Esophagus (tissue), 2 donors: ENCODE measurements around the gene PPP1CA. TPM values are rescaled to one million over a fixed set of nuclear protein-coding genes. Genes with fewer than 3 reads are reported as not detected.
A peak's percentile ranks its signal among the peaks of the same experiment; 100 is the strongest.

ENCODE experiments used
- H3K27ac ChIP-seq, 2 donors: one replicate each; pipeline ENCODE4 v1.5.1; 2013; ENCODE audit warnings: low read depth in 2 of 2, mild to moderate bottlenecking in 2 of 2, inconsistent platforms in 1 of 2, low read length in 1 of 2, moderate library complexity in 1 of 2
- H3K27me3 ChIP-seq, 2 donors: one replicate each; pipeline ENCODE4 v1.6.1; 2013; ENCODE audit warnings: low read length in 2 of 2, control low read depth in 1 of 2, mild to moderate bottlenecking in 1 of 2; ENCODE audit not compliant: insufficient read depth in 2 of 2, control insufficient read depth in 1 of 2
- H3K36me3 ChIP-seq, 2 donors: one replicate each; pipeline ENCODE4 v1.6.1; 2013; ENCODE audit warnings: low read length in 1 of 2; ENCODE audit not compliant: control insufficient read depth in 2 of 2, insufficient read depth in 2 of 2
- H3K4me1 ChIP-seq, 2 donors: one replicate each; pipeline ENCODE4 v1.6.1; 2013; ENCODE audit warnings: low read length in 1 of 2; ENCODE audit not compliant: control insufficient read depth in 2 of 2, insufficient read depth in 2 of 2
- H3K4me3 ChIP-seq, 2 donors: one replicate each; pipeline ENCODE4 v1.5.1; 2013; ENCODE audit warnings: low read length in 2 of 2, mild to moderate bottlenecking in 2 of 2, low read depth in 1 of 2, moderate library complexity in 1 of 2
- H3K9me3 ChIP-seq, 2 donors: one replicate each; pipeline ENCODE4 v1.6.1; 2013; ENCODE audit warnings: mild to moderate bottlenecking in 2 of 2, low read depth in 1 of 2, low read length in 1 of 2, moderate library complexity in 1 of 2; ENCODE audit not compliant: control insufficient read depth in 2 of 2, insufficient read depth in 1 of 2
- WGBS, 2 donors: extraction: QIAGEN DNeasy Blood & Tissue Kit; methylation state at CpG; one replicate each; pipeline ENCODE4 v1.1.7; 2013; 5-methylcytosine and 5-hydroxymethylcytosine counted together
- polyA plus RNA-seq, 2 donors: library from polyadenylated mRNA; stranded (reverse); fragments of 200-250 nt; gene quantifications; one replicate each; pipeline ENCODE4 v1.2.3, GENCODE V29; 2013
- donor health status: healthy with polysubstance abuse.
- donor health status: Bipolar disorder and iron deficiency.

Gene PPP1CA
- polyA plus RNA-seq, 2 donors, result 105 to 149 TPM

DNA sequence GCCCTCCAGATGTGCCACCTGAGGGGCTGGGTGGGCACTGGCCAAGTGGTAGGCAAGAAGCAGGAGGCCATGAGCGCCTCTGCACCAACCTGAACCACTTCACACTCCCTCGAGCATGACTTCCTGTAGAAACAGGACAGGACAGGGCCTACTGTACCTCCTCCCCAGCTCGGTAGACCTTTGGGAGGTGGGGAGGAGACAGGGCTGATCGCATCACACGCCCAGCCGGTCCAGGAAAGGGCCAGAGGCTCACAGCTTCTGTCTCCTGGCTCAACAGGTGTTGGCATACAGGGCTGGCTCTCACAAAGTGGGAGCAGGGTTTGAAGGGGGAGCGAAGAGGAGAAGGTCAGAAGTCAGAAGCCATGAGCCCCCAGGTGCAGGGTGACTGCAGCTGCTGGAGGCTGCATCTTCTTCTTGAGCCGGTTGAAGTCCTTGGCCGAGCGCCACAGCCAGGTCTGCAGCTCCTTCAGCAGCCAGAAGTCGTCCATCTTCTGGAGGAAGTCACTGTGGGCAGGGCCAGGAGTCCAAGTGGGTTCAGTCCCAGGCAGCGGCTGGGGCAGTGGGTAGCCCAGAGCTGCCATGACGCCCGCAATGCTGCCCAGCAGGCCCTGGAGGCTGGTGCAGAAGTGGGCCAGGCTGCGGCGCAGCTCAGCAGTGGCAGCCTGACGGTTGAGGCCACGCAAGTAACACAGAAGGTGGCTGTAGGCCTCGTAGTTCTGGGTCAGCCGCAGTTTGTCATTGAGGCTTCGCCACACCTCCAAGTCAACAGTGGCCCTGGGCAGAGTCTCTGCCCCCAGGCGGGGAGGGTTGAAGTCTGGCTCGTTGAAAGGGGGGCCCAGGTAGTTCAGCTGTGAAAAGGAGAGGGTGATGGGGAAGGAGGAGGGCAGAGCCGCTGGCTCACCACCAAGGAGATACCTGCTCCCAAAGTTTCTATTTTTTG, 36.6 kb downstream of the PPP1CA start:
- no peaks in the 10 kb centered on the region for H3K9me3 ChIP-seq
- WGBS, 2 donors, result 82 to 85% methylated on average over 24 of the region's 24 CpGs
- no peaks in the 10 kb centered on the region for H3K27me3 ChIP-seq
- H3K4me1 ChIP-seq, result peaks cover 3 to 27% of the 10 kb centered on the region in 2 donors
- no peaks in the 10 kb centered on the region for H3K36me3 ChIP-seq
- peak overlapping the region in 1 of 2 donors; percentile 68 for H3K27ac ChIP-seq
- no peak overlapping the region for H3K4me3 ChIP-seq

GRCh38 chr11:67364169-67364568, 37.5 kb downstream of the PPP1CA start:
- Histone ChIP-seq H3K9me3 (no peaks in the 10 kb centered on the region), H3K36me3 (no peaks in the 10 kb centered on the region), H3K4me3 (no peak overlapping the region), H3K27me3 (no peaks in the 10 kb centered on the region), H3K4me1 (peaks cover 3 to 23% of the 10 kb centered on the region in 2 donors), H3K27ac (no peak overlapping the region)
- 83 to 84% methylated on average over 3 of the region's 3 CpGs for WGBS, 2 donors

- Histone ChIP-seq H3K27me3 (no peaks in the 10 kb centered on the region), H3K27ac (no peak overlapping the region), H3K9me3 (no peaks in the 10 kb centered on the region), H3K4me1 (peaks cover 2 to 21% of the 10 kb centered on the region in 2 donors), H3K36me3 (no peaks in the 10 kb centered on the region), H3K4me3 (no peak overlapping the region)
- WGBS, 2 donors, result 74 to 76% methylated on average over 12 of the region's 12 CpGs
Measured at GRCh38 chr11:67357831-67358670, 43.6 kb downstream of the PPP1CA start.

DNA sequence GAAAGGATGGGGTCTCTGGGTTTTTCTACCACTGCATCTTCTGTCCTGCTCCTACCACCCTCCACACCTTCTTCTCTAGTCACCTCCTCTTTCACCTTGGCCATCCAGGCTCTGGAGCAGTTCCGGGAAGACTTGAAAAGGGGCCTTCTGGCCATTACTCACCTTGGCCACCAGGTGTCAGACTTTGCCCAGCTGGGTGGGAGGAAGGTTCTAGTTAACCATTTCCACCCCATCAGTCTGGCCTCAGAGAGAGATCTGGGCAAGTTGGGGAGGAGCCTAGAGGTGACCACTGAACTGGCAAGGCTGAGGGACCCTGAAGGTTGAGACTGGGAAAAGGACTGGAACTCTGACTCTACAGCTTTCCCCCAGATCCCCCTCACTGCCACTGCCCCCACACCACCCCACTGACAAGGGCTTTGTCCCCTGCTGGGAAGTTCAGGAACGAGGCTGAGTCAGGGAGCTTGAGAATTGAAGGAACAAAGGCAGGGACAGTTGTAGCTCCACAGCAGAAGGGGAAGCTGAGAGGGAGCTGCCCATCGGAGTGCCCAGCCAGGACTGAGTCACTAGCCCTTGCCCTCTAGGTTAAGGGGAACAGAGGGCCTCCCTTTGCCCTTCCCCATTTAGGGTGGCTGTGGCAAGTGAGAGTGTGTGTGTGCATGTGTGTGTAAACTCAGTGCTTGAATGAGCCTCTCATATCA, 44.6 kb downstream of the PPP1CA start:
- H3K4me1 ChIP-seq, result peaks cover 2 to 23% of the 10 kb centered on the region in 2 donors
- no peaks in the 10 kb centered on the region for H3K9me3 ChIP-seq
- H3K4me3 ChIP-seq, result no peak overlapping the region
- no peaks in the 10 kb centered on the region for H3K36me3 ChIP-seq
- WGBS, 2 donors, result 28 to 30% methylated on average over 3 of the region's 3 CpGs
- H3K27me3 ChIP-seq, result no peaks in the 10 kb centered on the region
- peak overlapping the region; percentile 10 to 95 for H3K27ac ChIP-seq

DNA sequence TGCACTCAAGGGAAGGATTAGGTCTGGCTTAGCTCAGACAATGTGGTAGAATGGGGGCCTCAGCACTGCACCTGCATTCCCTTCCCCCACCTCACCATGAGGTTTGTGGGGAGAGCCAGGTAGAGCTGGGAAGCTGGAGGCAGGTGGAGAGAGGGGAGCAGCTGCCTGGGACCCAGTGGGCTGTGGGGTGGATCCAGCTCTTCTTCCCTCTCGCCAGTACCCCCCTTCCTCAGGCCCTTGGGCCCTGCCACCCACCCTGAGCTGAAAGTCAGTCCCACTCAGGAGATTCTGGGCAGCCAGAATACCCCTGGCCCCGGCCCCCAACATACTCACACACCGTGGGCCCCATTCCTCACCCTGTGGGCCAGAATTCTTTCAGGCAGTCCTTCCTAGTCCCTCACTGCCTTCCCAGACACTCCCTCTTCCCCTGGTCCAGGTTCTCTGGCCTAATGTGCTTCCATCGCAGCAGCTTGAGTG, 45.2 kb downstream of the PPP1CA start:
- Histone ChIP-seq H3K36me3 (peaks cover 0 to 3% of the 10 kb centered on the region in 2 donors), H3K27ac (peak overlapping the region; percentile 6 to 95), H3K4me1 (peaks cover 2 to 27% of the 10 kb centered on the region in 2 donors), H3K27me3 (no peaks in the 10 kb centered on the region), H3K9me3 (no peaks in the 10 kb centered on the region), H3K4me3 (no peak overlapping the region)
- WGBS, 2 donors, result 33 to 48% methylated on average over 3 to 4 of the region's 4 CpGs

- WGBS, 2 donors, result 61 to 72% methylated on average over 4 of the region's 4 CpGs
- peaks cover 2 to 31% of the 10 kb centered on the region in 2 donors for H3K4me1 ChIP-seq
- no peaks in the 10 kb centered on the region for H3K9me3 ChIP-seq
- peak overlapping the region; percentile 95 to 99 for H3K27ac ChIP-seq
- no peaks in the 10 kb centered on the region for H3K27me3 ChIP-seq
- peaks cover 0 to 3% of the 10 kb centered on the region in 2 donors for H3K36me3 ChIP-seq
- H3K4me3 ChIP-seq, result no peak overlapping the region
Measured at GRCh38 chr11:67355794-67356386, 45.8 kb downstream of the PPP1CA start.

- peaks cover 0 to 3% of the 10 kb centered on the region in 2 donors for H3K36me3 ChIP-seq
- H3K27ac ChIP-seq, result peak overlapping the region; percentile 95 to 99
- peaks cover 2 to 32% of the 10 kb centered on the region in 2 donors for H3K4me1 ChIP-seq
- H3K9me3 ChIP-seq, result no peaks in the 10 kb centered on the region
- no peak overlapping the region for H3K4me3 ChIP-seq
- no peaks in the 10 kb centered on the region for H3K27me3 ChIP-seq
- WGBS, 2 donors, result 62 to 67% methylated on average over 11 of the region's 11 CpGs
Measured at GRCh38 chr11:67355023-67355793, 46.5 kb downstream of the PPP1CA start.

- 17 to 19% methylated on average over 8 of the region's 8 CpGs for WGBS, 2 donors
- Histone ChIP-seq H3K4me3 (peak overlapping the region; percentile 71 to 73), H3K9me3 (no peaks in the 10 kb centered on the region), H3K36me3 (peaks cover 0 to 3% of the 10 kb centered on the region in 2 donors), H3K4me1 (peaks cover 2 to 32% of the 10 kb centered on the region in 2 donors), H3K27me3 (no peaks in the 10 kb centered on the region), H3K27ac (peak overlapping the region; percentile 99 to 100)
Measured at GRCh38 chr11:67354075-67355022, 47.3 kb downstream of the PPP1CA start.
